ENCODE results near the gene OSCP1.
A peak's percentile ranks its signal among the peaks of the same experiment; 100 is the strongest.

DNA sequence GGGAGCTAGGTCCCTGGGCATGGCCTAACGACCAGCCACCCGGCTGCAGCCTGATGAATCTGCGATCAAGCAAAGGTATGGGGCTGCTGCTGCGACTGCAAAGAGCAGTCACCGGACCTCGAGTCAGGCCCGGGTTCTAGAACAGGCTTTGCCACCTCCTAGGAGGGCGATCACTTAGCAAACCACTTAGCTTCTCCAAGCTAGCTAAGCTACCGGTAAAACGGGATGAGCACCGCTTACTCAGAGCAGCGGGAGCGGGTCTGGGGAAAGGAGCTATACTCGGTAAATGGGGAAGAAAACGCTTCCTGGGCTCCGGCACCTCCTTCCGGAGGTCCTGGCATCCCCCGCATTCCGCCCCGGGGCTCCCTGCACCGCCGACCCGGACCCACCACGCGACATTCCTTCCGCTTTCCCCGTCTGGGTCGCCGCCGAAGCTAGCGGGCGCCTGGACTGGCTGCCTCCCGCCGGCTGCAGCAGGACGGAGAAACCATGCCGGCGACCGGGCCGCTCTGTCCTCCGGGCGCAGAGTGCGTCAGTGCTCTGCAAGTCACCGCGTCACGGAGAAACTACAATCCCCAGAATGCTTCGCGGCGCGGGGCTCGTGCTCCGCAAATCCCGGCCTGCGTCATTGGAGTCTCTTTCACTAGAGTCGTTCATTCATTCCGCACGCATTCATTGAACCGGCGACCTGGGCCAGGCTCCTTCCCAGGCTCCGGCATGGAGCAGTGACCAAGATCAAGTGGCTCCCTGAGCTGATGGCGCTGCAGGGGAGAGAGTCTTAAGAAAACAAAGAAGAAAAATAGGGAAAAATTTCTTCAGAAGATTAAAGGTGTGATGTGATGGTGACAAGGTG lies 52.6 kb downstream of the OSCP1 start, which contains the start of gene LSM10:
- TF ChIP-seq, protein P1, sequence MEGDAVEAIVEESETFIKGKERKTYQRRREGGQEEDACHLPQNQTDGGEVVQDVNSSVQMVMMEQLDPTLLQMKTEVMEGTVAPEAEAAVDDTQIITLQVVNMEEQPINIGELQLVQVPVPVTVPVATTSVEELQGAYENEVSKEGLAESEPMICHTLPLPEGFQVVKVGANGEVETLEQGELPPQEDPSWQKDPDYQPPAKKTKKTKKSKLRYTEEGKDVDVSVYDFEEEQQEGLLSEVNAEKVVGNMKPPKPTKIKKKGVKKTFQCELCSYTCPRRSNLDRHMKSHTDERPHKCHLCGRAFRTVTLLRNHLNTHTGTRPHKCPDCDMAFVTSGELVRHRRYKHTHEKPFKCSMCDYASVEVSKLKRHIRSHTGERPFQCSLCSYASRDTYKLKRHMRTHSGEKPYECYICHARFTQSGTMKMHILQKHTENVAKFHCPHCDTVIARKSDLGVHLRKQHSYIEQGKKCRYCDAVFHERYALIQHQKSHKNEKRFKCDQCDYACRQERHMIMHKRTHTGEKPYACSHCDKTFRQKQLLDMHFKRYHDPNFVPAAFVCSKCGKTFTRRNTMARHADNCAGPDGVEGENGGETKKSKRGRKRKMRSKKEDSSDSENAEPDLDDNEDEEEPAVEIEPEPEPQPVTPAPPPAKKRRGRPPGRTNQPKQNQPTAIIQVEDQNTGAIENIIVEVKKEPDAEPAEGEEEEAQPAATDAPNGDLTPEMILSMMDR (IDR thresholded peaks at IDR 0.05; ENCODE audit: insufficient read depth, low read length): no peak
- TF ChIP-seq, protein P2, sequence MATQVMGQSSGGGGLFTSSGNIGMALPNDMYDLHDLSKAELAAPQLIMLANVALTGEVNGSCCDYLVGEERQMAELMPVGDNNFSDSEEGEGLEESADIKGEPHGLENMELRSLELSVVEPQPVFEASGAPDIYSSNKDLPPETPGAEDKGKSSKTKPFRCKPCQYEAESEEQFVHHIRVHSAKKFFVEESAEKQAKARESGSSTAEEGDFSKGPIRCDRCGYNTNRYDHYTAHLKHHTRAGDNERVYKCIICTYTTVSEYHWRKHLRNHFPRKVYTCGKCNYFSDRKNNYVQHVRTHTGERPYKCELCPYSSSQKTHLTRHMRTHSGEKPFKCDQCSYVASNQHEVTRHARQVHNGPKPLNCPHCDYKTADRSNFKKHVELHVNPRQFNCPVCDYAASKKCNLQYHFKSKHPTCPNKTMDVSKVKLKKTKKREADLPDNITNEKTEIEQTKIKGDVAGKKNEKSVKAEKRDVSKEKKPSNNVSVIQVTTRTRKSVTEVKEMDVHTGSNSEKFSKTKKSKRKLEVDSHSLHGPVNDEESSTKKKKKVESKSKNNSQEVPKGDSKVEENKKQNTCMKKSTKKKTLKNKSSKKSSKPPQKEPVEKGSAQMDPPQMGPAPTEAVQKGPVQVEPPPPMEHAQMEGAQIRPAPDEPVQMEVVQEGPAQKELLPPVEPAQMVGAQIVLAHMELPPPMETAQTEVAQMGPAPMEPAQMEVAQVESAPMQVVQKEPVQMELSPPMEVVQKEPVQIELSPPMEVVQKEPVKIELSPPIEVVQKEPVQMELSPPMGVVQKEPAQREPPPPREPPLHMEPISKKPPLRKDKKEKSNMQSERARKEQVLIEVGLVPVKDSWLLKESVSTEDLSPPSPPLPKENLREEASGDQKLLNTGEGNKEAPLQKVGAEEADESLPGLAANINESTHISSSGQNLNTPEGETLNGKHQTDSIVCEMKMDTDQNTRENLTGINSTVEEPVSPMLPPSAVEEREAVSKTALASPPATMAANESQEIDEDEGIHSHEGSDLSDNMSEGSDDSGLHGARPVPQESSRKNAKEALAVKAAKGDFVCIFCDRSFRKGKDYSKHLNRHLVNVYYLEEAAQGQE (IDR thresholded peaks at IDR 0.05; ENCODE audit: insufficient replicate concordance, low read depth): peak; percentile 7
- peak; percentile 84 for TF ChIP-seq POLR2AphosphoS5 (IDR thresholded peaks at IDR 0.05; ENCODE audit: low read depth)
- TF ChIP-seq GABPA (IDR thresholded peaks at IDR 0.05; ENCODE audit: low read depth): peak; percentile 53; the same call in 1 of the 2 replicates
- TF ChIP-seq SPI1 (IDR thresholded peaks at IDR 0.05; ENCODE audit: borderline replicate concordance, low read depth): no peak
